HG03571 (cell line): Measurements from ENCODE around the gene MTRF1L.

Experiments used
- ATAC-seq: cut with Tn5 transposase; IDR thresholded peaks from one replicate; pipeline ENCODE4 v1.9.1; 2021; ENCODE audit not compliant: unreplicated experiment

The MTRF1L gene

GRCh38 chr6:153002613-153003365 is at the start of gene MTRF1L:
Gene MTRF1L (minus strand): TSS chr6:153002709. CDS start chr6:153002685, 24 bp downstream.
- ATAC-seq: peak; percentile 94

- no peak for ATAC-seq
Measured at GRCh38 chr6:153051801-153052200, 49.3 kb upstream of the MTRF1L start.

- ATAC-seq: no peak
Measured at GRCh38 chr6:153048631-153049030, 46.1 kb upstream of the MTRF1L start.

GRCh38 chr6:153047386-153047785 is 44.9 kb upstream of the MTRF1L start:
- no peak for ATAC-seq

GRCh38 chr6:153045271-153045670 is 42.8 kb upstream of the MTRF1L start:
- no peak for ATAC-seq

GRCh38 chr6:153044295-153044694 is 41.8 kb upstream of the MTRF1L start:
- no peak for ATAC-seq

- no peak for ATAC-seq
Measured at GRCh38 chr6:153043719-153044118, 41.2 kb upstream of the MTRF1L start.

GRCh38 chr6:153038378-153039057 is 36.0 kb upstream of the MTRF1L start:
- no peak for ATAC-seq

GRCh38 chr6:153034139-153034538 is 31.6 kb upstream of the MTRF1L start:
- ATAC-seq: no peak

- no peak for ATAC-seq
Measured at GRCh38 chr6:153032255-153032882, 29.9 kb upstream of the MTRF1L start.

- ATAC-seq: no peak
Measured at GRCh38 chr6:153031335-153031955, 28.9 kb upstream of the MTRF1L start.

- ATAC-seq: no peak
Measured at GRCh38 chr6:153028963-153029362, 26.5 kb upstream of the MTRF1L start.

- no peak for ATAC-seq
Measured at GRCh38 chr6:153028286-153028685, 25.8 kb upstream of the MTRF1L start.

GRCh38 chr6:153027480-153027879 is 25.0 kb upstream of the MTRF1L start:
- ATAC-seq: no peak

- ATAC-seq: no peak
Measured at GRCh38 chr6:153024709-153025017, 22.2 kb upstream of the MTRF1L start.

- peak; percentile 97 for ATAC-seq
Measured at GRCh38 chr6:153023977-153024708, 21.6 kb upstream of the MTRF1L start.

GRCh38 chr6:153018355-153018754 is 15.8 kb upstream of the MTRF1L start:
- no peak for ATAC-seq

GRCh38 chr6:153016846-153017245 is 14.3 kb upstream of the MTRF1L start:
- no peak for ATAC-seq

- no peak for ATAC-seq
Measured at GRCh38 chr6:153015094-153015640, 12.7 kb upstream of the MTRF1L start.

- no peak for ATAC-seq
Measured at GRCh38 chr6:153013438-153013837, 10.9 kb upstream of the MTRF1L start.

- ATAC-seq: no peak
Measured at GRCh38 chr6:153012856-153013255, 10.3 kb upstream of the MTRF1L start.
